Muscle layer of colon (tissue), 2 donors: ENCODE results near the gene CTTNBP2NL.

Source experiments
- H3K27ac ChIP-seq: one replicate; pipeline ENCODE4 v1.7.0; 2013; ENCODE audit warnings: low read depth, mild to moderate bottlenecking, low read length, moderate library complexity
- H3K27me3 ChIP-seq, 2 donors: one replicate each; pipeline ENCODE4 v1.7.0; 2013; ENCODE audit warnings: low read length in 2 of 2, mild to moderate bottlenecking in 2 of 2; ENCODE audit not compliant: insufficient read depth in 2 of 2, control insufficient read depth in 1 of 2
- H3K36me3 ChIP-seq: one replicate; pipeline ENCODE4 v1.7.0; 2013; ENCODE audit warnings: mild to moderate bottlenecking, low read length; ENCODE audit not compliant: insufficient read depth
- H3K4me1 ChIP-seq: one replicate; pipeline ENCODE4 v1.7.0; 2013; ENCODE audit warnings: mild to moderate bottlenecking, low read length; ENCODE audit not compliant: insufficient read depth
- H3K4me3 ChIP-seq, 2 donors: one replicate each; pipeline ENCODE4 v1.7.0; 2013; ENCODE audit warnings: low read length in 2 of 2, low read depth in 1 of 2, mild to moderate bottlenecking in 1 of 2, moderate library complexity in 1 of 2
- H3K9ac ChIP-seq: one replicate; pipeline ENCODE4 v1.7.0; 2013; ENCODE audit warnings: low read length
- H3K9me3 ChIP-seq: one replicate; pipeline ENCODE4 v1.7.0; 2013; ENCODE audit warnings: mild to moderate bottlenecking, low read length
- donor health status: abdominal sarcoma.
- donor health status: Adenocarcinoma of cecum.

CTTNBP2NL gene

DNA sequence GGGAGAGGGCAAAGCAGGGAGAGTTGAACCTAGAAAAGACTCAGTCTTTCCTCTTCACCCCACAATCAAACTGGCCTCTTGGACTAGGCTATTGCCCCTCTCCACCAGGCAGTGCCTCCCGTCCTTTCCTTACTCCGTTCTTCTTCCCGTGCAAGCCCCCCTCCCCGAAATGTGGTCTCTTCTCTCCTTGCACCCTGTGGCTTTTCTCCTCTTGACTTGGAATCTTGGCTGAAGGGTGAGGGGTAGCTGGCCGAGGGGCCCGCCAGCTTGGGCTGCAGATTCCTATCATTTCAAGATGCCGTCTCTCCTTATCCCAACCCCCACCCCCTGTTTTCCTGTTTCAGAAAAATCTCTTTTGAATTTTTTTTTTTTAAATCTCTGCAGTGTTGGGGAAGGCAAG lies 114.3 kb downstream of the CTTNBP2NL start:
- Histone ChIP-seq H3K9ac (no peak overlapping the region), H3K27me3 (peaks cover 18 to 35% of the 10 kb centered on the region in 2 donors), H3K4me1 (peaks cover 11% of the 10 kb centered on the region), H3K4me3 (no peak overlapping the region), H3K36me3 (no peaks in the 10 kb centered on the region), H3K9me3 (no peaks in the 10 kb centered on the region), H3K27ac (no peak overlapping the region)
